ENCODE data around the gene F11. TPM values are rescaled to one million over a fixed set of nuclear protein-coding genes. Genes with fewer than 3 reads are reported as not detected.

F11 gene
- 0.31 TPM for total RNA-seq (ENCODE audit: unreplicated experiment)
- long read RNA-seq, result 0 reads

GRCh38 chr4:186265683-186266652 lies at the start of gene F11:
Gene F11, plus strand, starts transcription at chr4:186266189. Its CDS starts 948 bp downstream, at chr4:186267137.
- peaks cover 9% of the 10 kb centered on the region for H3K4me1 Mint-ChIP-seq (ENCODE audit: unreplicated experiment)
- H3K27me3 Mint-ChIP-seq (ENCODE audit: unreplicated experiment), result peaks cover 2% of the 10 kb centered on the region
- TF ChIP-seq CTCF (IDR thresholded peaks at IDR 0.05; ENCODE audit: unreplicated experiment), result no peak
- no peak for DNase-seq (ENCODE audit: low spot score)
- H3K9me3 Mint-ChIP-seq (ENCODE audit: unreplicated experiment), result no peaks in the 10 kb centered on the region
- H3K27ac Mint-ChIP-seq (ENCODE audit: unreplicated experiment), result no peak within 1 kb of the TSS
- no peak within 1 kb of the TSS for H3K4me3 Mint-ChIP-seq (ENCODE audit: unreplicated experiment)
- no peaks in the 10 kb centered on the region for H3K36me3 Mint-ChIP-seq (ENCODE audit: low read depth, unreplicated experiment)

GRCh38 chr4:186216465-186217024 lies 49.4 kb upstream of the F11 start:
- no peak overlapping the region for H3K4me3 Mint-ChIP-seq (ENCODE audit: unreplicated experiment)
- no peak overlapping the region for H3K27ac Mint-ChIP-seq (ENCODE audit: unreplicated experiment)
- peaks cover 1% of the 10 kb centered on the region for H3K27me3 Mint-ChIP-seq (ENCODE audit: unreplicated experiment)
- no peak for TF ChIP-seq CTCF (IDR thresholded peaks at IDR 0.05; ENCODE audit: unreplicated experiment)
- H3K36me3 Mint-ChIP-seq (ENCODE audit: low read depth, unreplicated experiment), result no peaks in the 10 kb centered on the region
- H3K9me3 Mint-ChIP-seq (ENCODE audit: unreplicated experiment), result no peaks in the 10 kb centered on the region
- no peak for DNase-seq (ENCODE audit: low spot score)
- H3K4me1 Mint-ChIP-seq (ENCODE audit: unreplicated experiment), result no peaks in the 10 kb centered on the region

- no peaks in the 10 kb centered on the region for H3K9me3 Mint-ChIP-seq (ENCODE audit: unreplicated experiment)
- no peak for DNase-seq (ENCODE audit: low spot score)
- H3K36me3 Mint-ChIP-seq (ENCODE audit: low read depth, unreplicated experiment), result no peaks in the 10 kb centered on the region
- peaks cover 1% of the 10 kb centered on the region for H3K27me3 Mint-ChIP-seq (ENCODE audit: unreplicated experiment)
- TF ChIP-seq CTCF (IDR thresholded peaks at IDR 0.05; ENCODE audit: unreplicated experiment), result no peak
- H3K4me3 Mint-ChIP-seq (ENCODE audit: unreplicated experiment), result no peak overlapping the region
- no peak overlapping the region for H3K27ac Mint-ChIP-seq (ENCODE audit: unreplicated experiment)
- H3K4me1 Mint-ChIP-seq (ENCODE audit: unreplicated experiment), result no peaks in the 10 kb centered on the region
Measured at GRCh38 chr4:186217733-186218293, 48.2 kb upstream of the F11 start.

- no peaks in the 10 kb centered on the region for H3K27me3 Mint-ChIP-seq (ENCODE audit: unreplicated experiment)
- peaks cover 13% of the 10 kb centered on the region for H3K36me3 Mint-ChIP-seq (ENCODE audit: low read depth, unreplicated experiment)
- H3K27ac Mint-ChIP-seq (ENCODE audit: unreplicated experiment), result no peak overlapping the region
- no peak overlapping the region for H3K4me3 Mint-ChIP-seq (ENCODE audit: unreplicated experiment)
- no peak for DNase-seq (ENCODE audit: low spot score)
- no peaks in the 10 kb centered on the region for H3K4me1 Mint-ChIP-seq (ENCODE audit: unreplicated experiment)
- H3K9me3 Mint-ChIP-seq (ENCODE audit: unreplicated experiment), result peaks cover 17% of the 10 kb centered on the region
- TF ChIP-seq CTCF (IDR thresholded peaks at IDR 0.05; ENCODE audit: unreplicated experiment), result no peak
Measured at GRCh38 chr4:186221624-186222023, 44.4 kb upstream of the F11 start.

Data from endothelial cell (in vitro differentiated cells).